Measurements from ENCODE around the gene CAVIN4.

Gene CAVIN4

DNA sequence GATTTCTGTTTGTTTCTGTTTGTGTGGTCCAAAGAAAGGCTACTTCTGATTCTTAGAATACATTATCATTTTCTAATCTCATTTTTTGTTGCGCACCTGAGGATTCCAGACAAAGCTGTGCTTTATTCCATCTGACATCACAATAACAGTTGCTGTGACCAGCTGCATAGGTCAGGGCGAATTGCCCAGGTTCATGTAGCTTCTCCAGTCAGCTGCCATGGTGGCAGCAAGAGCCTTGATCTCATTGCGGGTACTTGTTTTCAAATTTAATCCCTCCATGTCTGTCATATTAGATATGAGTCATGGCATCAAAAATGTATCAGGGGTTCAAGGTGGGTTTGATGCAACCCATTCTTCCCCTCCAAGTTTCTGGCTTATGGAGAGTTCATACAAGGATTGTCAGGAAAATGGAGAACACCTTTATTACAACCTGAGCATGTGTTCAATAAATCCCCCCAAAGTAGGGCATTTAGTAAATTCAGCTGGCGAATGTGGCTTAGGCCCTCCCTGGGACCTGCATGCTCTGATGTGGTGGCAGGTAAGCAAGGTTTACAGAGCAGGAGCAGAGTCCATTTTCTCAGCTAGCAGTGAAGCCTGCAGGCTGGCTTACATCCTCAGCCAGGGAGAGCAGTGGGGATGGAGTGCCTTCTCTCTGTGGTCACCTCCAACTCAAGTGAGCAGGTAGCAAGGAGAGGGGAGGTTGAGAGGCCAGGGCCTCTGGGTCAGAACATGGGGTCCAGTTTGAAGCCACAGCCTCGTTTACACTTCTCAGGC is 13.9 kb downstream of the CAVIN4 start:
- POLR2A ChIA-PET (ENCODE audit: low non-redundant PET) = no interaction called here
- TF ChIP-seq, protein P1, sequence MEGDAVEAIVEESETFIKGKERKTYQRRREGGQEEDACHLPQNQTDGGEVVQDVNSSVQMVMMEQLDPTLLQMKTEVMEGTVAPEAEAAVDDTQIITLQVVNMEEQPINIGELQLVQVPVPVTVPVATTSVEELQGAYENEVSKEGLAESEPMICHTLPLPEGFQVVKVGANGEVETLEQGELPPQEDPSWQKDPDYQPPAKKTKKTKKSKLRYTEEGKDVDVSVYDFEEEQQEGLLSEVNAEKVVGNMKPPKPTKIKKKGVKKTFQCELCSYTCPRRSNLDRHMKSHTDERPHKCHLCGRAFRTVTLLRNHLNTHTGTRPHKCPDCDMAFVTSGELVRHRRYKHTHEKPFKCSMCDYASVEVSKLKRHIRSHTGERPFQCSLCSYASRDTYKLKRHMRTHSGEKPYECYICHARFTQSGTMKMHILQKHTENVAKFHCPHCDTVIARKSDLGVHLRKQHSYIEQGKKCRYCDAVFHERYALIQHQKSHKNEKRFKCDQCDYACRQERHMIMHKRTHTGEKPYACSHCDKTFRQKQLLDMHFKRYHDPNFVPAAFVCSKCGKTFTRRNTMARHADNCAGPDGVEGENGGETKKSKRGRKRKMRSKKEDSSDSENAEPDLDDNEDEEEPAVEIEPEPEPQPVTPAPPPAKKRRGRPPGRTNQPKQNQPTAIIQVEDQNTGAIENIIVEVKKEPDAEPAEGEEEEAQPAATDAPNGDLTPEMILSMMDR (conservative IDR thresholded peaks at IDR 0.05; ENCODE audit: low read depth) = no peak
- no peak for DNase-seq (ENCODE audit: low spot score)
- CTCF ChIA-PET = interaction anchor here (0.5 to 2.0 kb wide), 3 partner anchors 10 to 201 kb away, joined by 3 to 8 read pairs (median 3); no protein-coding TSS in a partner anchor
- no peak overlapping the region for H3K27ac ChIP-seq

- CTCF ChIA-PET = interaction anchor here (0.6 to 1.2 kb wide), 14 partner anchors 18 to 1338 kb away, joined by 3 to 7 read pairs (median 4); no protein-coding TSS in a partner anchor
- DNase-seq (ENCODE audit: low spot score) = peak; percentile 74
- no peak overlapping the region for H3K27ac ChIP-seq
- POLR2A ChIA-PET (ENCODE audit: low non-redundant PET) = interaction anchor here (0.5 kb wide), 1 partner anchor 166 kb away, joined by 3 read pairs; no protein-coding TSS in a partner anchor
- TF ChIP-seq, protein P1 (conservative IDR thresholded peaks at IDR 0.05; ENCODE audit: low read depth) = peak; percentile 99
Measured at GRCh38 chr9:100595391-100596199, 17.7 kb downstream of the CAVIN4 start.

DNA sequence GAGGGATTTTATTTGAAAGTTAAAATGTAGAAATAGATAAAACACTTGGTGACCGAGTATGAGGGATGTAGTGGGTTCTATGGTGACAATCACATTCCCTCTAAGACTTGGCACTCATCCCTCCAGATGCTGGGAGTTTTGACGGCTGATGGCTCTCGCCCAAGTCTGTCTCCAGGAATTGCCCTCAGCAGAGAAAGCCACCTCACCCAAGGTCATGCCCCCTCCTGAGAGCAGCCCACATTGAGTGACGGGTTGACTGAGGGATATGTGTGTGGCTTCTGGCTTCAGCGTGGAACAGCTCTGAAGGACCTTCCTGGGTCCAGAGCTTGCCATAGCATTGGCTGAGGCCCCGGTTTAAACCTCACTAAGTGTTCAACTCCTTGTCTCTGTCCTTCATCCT is 19.4 kb downstream of the CAVIN4 start:
- ChIA-PET CTCF (interaction anchor here (0.6 to 1.2 kb wide), 3 partner anchors 24 to 348 kb away, joined by 3 to 4 read pairs (median 3); no protein-coding TSS in a partner anchor), POLR2A (ENCODE audit: low non-redundant PET) (no interaction called here)
- H3K27ac ChIP-seq = no peak overlapping the region
- no peak for DNase-seq (ENCODE audit: low spot score)
- TF ChIP-seq, protein P1 (conservative IDR thresholded peaks at IDR 0.05; ENCODE audit: low read depth) = no peak

DNA sequence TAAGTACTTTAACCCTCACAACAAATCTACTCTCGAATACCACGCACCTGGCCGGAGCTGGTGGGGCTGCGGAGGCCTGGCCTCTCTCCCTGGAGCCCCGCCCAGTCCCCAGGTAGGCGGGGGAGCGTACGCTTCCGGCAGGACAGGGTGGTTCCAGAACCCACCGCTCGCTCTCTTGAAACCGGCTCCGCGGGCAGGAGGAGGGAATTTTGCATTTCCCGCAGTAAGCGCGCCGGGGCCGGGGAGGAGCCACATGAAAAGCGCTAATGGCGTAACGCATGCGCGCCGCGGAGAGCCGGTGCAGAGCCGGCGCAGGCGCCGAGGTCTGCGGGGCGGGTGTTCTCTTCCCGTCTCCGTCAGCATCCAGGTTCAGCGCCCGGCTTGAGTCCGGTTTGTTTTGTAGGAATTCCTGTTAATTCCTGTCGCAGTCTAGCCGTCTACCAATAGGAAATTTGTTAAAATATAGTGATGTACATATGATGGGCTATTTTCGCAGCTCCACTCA is 20.8 kb downstream of the CAVIN4 start:
- H3K27ac ChIP-seq = peak overlapping the region; percentile 47
- ChIA-PET POLR2A (ENCODE audit: low non-redundant PET) (interaction anchor here (1.1 kb wide), 1 partner anchor 713 kb away, joined by 3 read pairs; no protein-coding TSS in a partner anchor), CTCF (interaction anchor here (0.7 to 1.2 kb wide), 3 partner anchors 18 to 533 kb away, joined by 3 to 4 read pairs (median 4); no protein-coding TSS in a partner anchor)
- DNase-seq (ENCODE audit: low spot score) = peak; percentile 88
- TF ChIP-seq, protein P1 (conservative IDR thresholded peaks at IDR 0.05; ENCODE audit: low read depth) = no peak

- ChIA-PET POLR2A (ENCODE audit: low non-redundant PET) (no interaction called here), CTCF (interaction anchor here (0.6 to 3.2 kb wide), 14 partner anchors 10 to 1183 kb away, joined by 3 to 42 read pairs (median 4); no protein-coding TSS in a partner anchor)
- no peak for DNase-seq (ENCODE audit: low spot score)
- TF ChIP-seq, protein P1 (conservative IDR thresholded peaks at IDR 0.05; ENCODE audit: low read depth) = no peak
- H3K27ac ChIP-seq = no peak overlapping the region
Measured at GRCh38 chr9:100600521-100601079, 22.7 kb downstream of the CAVIN4 start.
